Measurements from ENCODE around the gene ENTREP1.

GRCh38 chr9:69433968-69434367, 109.0 kb downstream of the ENTREP1 start:
- no peak for TF ChIP-seq EZH2 (IDR thresholded peaks at IDR 0.05; ENCODE audit: low read depth)
- TF ChIP-seq CTCF (conservative IDR thresholded peaks at IDR 0.05), result no peak
